Peyer's patch (tissue), 4 donors: ENCODE results near the gene FMOD. TPM values are rescaled to one million over a fixed set of nuclear protein-coding genes. Genes with fewer than 3 reads are reported as not detected.

ENCODE experiments used
- DNase-seq, 3 donors: peaks; one replicate each; pipeline ENCODE4 v3.0.0-alpha.2; 2017 to 2019
- H3K27ac ChIP-seq, 4 donors: fragments of 200-600 bp; sonication (generic); one replicate each; pipeline ENCODE4 v1.5.1; 2016 to 2019
- H3K27me3 ChIP-seq, 2 donors: fragments of 200-600 bp; sonication (generic); one replicate each; pipeline ENCODE4 v1.5.1; 2019
- H3K36me3 ChIP-seq, 3 donors: fragments of 200-600 bp; sonication (generic); one replicate each; pipeline ENCODE4 v1.5.1; 2016 to 2019
- H3K4me1 ChIP-seq, 4 donors: fragments of 200-600 bp; sonication (generic); one replicate each; pipeline ENCODE4 v1.5.1; 2016 to 2019
- H3K4me3 ChIP-seq, 4 donors: fragments of 200-600 bp; sonication (generic); 1 replicate in 3 of 4; 2 replicates in 1 of 4; pipeline ENCODE4 v1.5.1; 2016 to 2019; ENCODE audit warnings: mild to moderate bottlenecking in 1 of 4
- H3K9me3 ChIP-seq, 4 donors: fragments of 200-600 bp; sonication (generic); one replicate each; pipeline ENCODE4 v1.5.1; 2016 to 2019; ENCODE audit warnings: mild to moderate bottlenecking in 1 of 4
- CTCF ChIP-seq, 6 experiments: fragments of 450-650 bp in 4 of 6; fragments of 200-600 bp in 2 of 6; sonication (generic) in 1 of 6; IDR thresholded peaks; one replicate each; pipeline ENCODE4 v1.5.1; 2017 to 2019; ENCODE audit warnings: antibody characterized with exemption in 6 of 6, mild to moderate bottlenecking in 3 of 6, moderate library complexity in 1 of 6
- POLR2A ChIP-seq, 2 donors: fragments of 450-650 bp; IDR thresholded peaks; one replicate each; pipeline ENCODE4 v1.5.1; 2017; ENCODE audit warnings: antibody characterized with exemption in 2 of 2, mild to moderate bottlenecking in 2 of 2, moderate library complexity in 2 of 2
- total RNA-seq, 4 donors: library from RNA; depleted of rRNA; stranded (reverse); fragments of >200 nt; gene quantifications; one replicate each; pipeline ENCODE4 v1.1.0, GENCODE V29; 2016

The FMOD gene
- total RNA-seq, 4 donors from 2014 or later, result 10.5 to 33.8 (median 12.2) TPM

- Histone ChIP-seq H3K27ac (no peak overlapping the region), H3K4me1 (peaks cover 0 to 19% (median 0%) of the 10 kb centered on the region in 4 donors), H3K27me3 (no peaks in the 10 kb centered on the region)
Observed at GRCh38 chr1:203366476-203366875, 15.6 kb upstream of the FMOD start.

GRCh38 chr1:203364806-203365205, 13.9 kb upstream of the FMOD start:
- no peak for TF ChIP-seq CTCF (IDR thresholded peaks at IDR 0.05)
- no peak for TF ChIP-seq POLR2A (IDR thresholded peaks at IDR 0.05)
- Histone ChIP-seq H3K4me3 (no peak overlapping the region), H3K36me3 (no peaks in the 10 kb centered on the region), H3K27me3 (no peaks in the 10 kb centered on the region), H3K27ac (peak overlapping the region in 1 of 4 donors; percentile 48), H3K4me1 (peaks cover 0 to 19% (median 0%) of the 10 kb centered on the region in 4 donors), H3K9me3 (no peaks in the 10 kb centered on the region)
- no peak for DNase-seq

More at GRCh38 chr1:203366476-203366875, 15.6 kb upstream of the FMOD start:
- H3K36me3 ChIP-seq, result no peaks in the 10 kb centered on the region
- no peak for TF ChIP-seq CTCF (IDR thresholded peaks at IDR 0.05)
- no peak for TF ChIP-seq POLR2A (IDR thresholded peaks at IDR 0.05)
- H3K9me3 ChIP-seq, result no peaks in the 10 kb centered on the region
- DNase-seq, result no peak
- no peak overlapping the region for H3K4me3 ChIP-seq

DNA sequence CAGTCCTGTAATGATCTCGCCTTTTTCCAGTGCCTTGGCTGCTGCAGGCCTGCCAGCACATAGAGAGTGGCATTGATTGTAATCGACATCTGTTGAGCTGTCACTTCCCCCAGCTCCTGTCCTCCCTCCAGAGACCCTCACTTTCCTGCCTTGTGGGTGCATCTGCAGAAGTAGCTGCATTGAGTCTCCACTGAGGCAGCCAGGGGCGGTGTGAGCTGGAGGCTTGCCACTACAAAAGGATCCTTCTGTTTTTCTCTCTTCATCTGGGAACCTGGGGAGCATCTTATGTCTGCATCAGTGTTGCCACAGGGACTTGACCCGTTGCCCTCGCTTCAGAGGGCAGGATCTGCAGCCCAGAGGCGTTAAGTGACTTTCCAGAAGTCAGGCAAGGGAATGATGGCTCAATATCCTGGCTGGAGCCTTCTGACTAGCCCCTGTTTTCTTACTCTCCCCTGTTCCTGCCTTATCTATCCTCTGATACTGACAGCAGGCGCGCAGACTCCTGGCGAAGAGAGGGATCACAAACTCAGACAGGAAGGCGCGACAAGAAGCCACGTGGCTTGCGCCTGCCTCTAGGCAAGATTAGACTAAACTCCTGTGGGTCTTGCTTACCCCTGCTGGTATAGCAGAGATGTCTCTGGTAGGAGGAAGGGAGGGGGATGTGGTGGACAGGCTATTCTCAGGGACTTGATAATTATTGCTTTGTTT, 13.3 kb upstream of the FMOD start:
- no peaks in the 10 kb centered on the region for H3K27me3 ChIP-seq
- H3K4me1 ChIP-seq, result peaks cover 0 to 19% (median 0%) of the 10 kb centered on the region in 4 donors
- peak overlapping the region in 1 of 4 donors; percentile 48 for H3K27ac ChIP-seq
- no peak overlapping the region for H3K4me3 ChIP-seq
- no peaks in the 10 kb centered on the region for H3K36me3 ChIP-seq
- TF ChIP-seq CTCF (IDR thresholded peaks at IDR 0.05) (no peak), POLR2A (IDR thresholded peaks at IDR 0.05) (no peak)
- peak in 1 of 3 donors; percentile 59 for DNase-seq
- no peaks in the 10 kb centered on the region for H3K9me3 ChIP-seq

- no peaks in the 10 kb centered on the region for H3K27me3 ChIP-seq
- peaks cover 0 to 19% (median 0%) of the 10 kb centered on the region in 4 donors for H3K4me1 ChIP-seq
- no peaks in the 10 kb centered on the region for H3K36me3 ChIP-seq
- no peak overlapping the region for H3K4me3 ChIP-seq
- H3K9me3 ChIP-seq, result no peaks in the 10 kb centered on the region
- DNase-seq, result no peak
- no peak for TF ChIP-seq CTCF (IDR thresholded peaks at IDR 0.05)
- no peak for TF ChIP-seq POLR2A (IDR thresholded peaks at IDR 0.05)
- H3K27ac ChIP-seq, result no peak overlapping the region
Observed at GRCh38 chr1:203362720-203363025, 11.8 kb upstream of the FMOD start.

GRCh38 chr1:203361945-203362719, 11.2 kb upstream of the FMOD start:
- TF ChIP-seq CTCF (IDR thresholded peaks at IDR 0.05) (no peak), POLR2A (IDR thresholded peaks at IDR 0.05) (no peak)
- DNase-seq, result peak in 2 of 3 donors; percentile 43 to 74
- no peaks in the 10 kb centered on the region for H3K9me3 ChIP-seq
- peak overlapping the region in 1 of 4 donors; percentile 26 for H3K27ac ChIP-seq
- H3K4me1 ChIP-seq, result peaks cover 0 to 19% (median 0%) of the 10 kb centered on the region in 4 donors
- H3K27me3 ChIP-seq, result no peaks in the 10 kb centered on the region
- H3K4me3 ChIP-seq, result no peak overlapping the region
- H3K36me3 ChIP-seq, result no peaks in the 10 kb centered on the region
